SK-N-SH treated with all-trans-retinoic acid at 6 μM for 48 hours (cell line): ENCODE measurements around the gene BCL3.

ENCODE experiments used
- ATAC-seq: fragments of 200-7000 bp; cut with Tn5 transposase; 3 replicates; pipeline ENCODE4 v1.9.1; 2020; ENCODE audit warnings: mild to moderate bottlenecking, moderate library complexity
- ARNTL ChIP-seq: fragments of 450-650 bp; formaldehyde crosslinking; IDR thresholded peaks from 2 replicates; pipeline ENCODE4 v1.5.0; 2020; ENCODE audit warnings: low read depth, mild to moderate bottlenecking, moderate library complexity, borderline replicate concordance
- BACH2 ChIP-seq: fragments of 250-450 bp; sonication (Bioruptor Pico); IDR thresholded peaks from 2 replicates; pipeline ENCODE4 v1.9.0; 2021; ENCODE audit warnings: mild to moderate bottlenecking, borderline replicate concordance
- CREB5 ChIP-seq: fragments of 250-450 bp; sonication (Bioruptor Pico); IDR thresholded peaks from 2 replicates; pipeline ENCODE4 v1.5.1; 2020; ENCODE audit warnings: low read depth, mild to moderate bottlenecking, moderate library complexity
- ESRRG ChIP-seq: fragments of 250-450 bp; sonication (Bioruptor Pico); IDR thresholded peaks from 2 replicates; pipeline ENCODE4 v1.6.1; 2021; ENCODE audit warnings: mild to moderate bottlenecking
- GLIS3 ChIP-seq: fragments of 250-450 bp; sonication (Bioruptor Pico); IDR thresholded peaks from 2 replicates; pipeline ENCODE4 v1.5.0; 2020; ENCODE audit warnings: mild to moderate bottlenecking, moderate library complexity
- OSR1 ChIP-seq: fragments of 250-450 bp; sonication (Bioruptor Pico); IDR thresholded peaks from 2 replicates; pipeline ENCODE4 v1.8.0; 2022; ENCODE audit warnings: moderate library complexity, mild to moderate bottlenecking, inconsistent platforms
- PATZ1 ChIP-seq: fragments of 250-450 bp; sonication (Bioruptor Pico); IDR thresholded peaks from 2 replicates; pipeline ENCODE4 v1.8.0; 2020; ENCODE audit warnings: mild to moderate bottlenecking, moderate library complexity, borderline replicate concordance
- POU6F1 ChIP-seq: fragments of 250-450 bp; sonication (Bioruptor Pico); IDR thresholded peaks from 2 replicates; pipeline ENCODE4 v1.8.0; 2021; ENCODE audit warnings: low read depth, mild to moderate bottlenecking, moderate library complexity, borderline replicate concordance
- PPARA ChIP-seq: fragments of 250-450 bp; sonication (Bioruptor Pico); IDR thresholded peaks from 2 replicates; pipeline ENCODE4 v1.5.0; 2020; ENCODE audit warnings: mild to moderate bottlenecking, borderline replicate concordance
- RARB ChIP-seq: fragments of 250-450 bp; sonication (Bioruptor Pico); IDR thresholded peaks from 2 replicates; pipeline ENCODE4 v1.8.0; 2021; ENCODE audit warnings: mild to moderate bottlenecking, moderate library complexity
- TCF4 ChIP-seq: fragments of 250-450 bp; sonication (Bioruptor Pico); IDR thresholded peaks from 2 replicates; pipeline ENCODE4 v1.8.0; 2021; ENCODE audit warnings: mild to moderate bottlenecking, moderate library complexity, borderline replicate concordance
- TOX ChIP-seq: fragments of 250-450 bp; sonication (Bioruptor Pico); IDR thresholded peaks from 2 replicates; pipeline ENCODE4 v1.8.0; 2021; ENCODE audit warnings: mild to moderate bottlenecking, moderate library complexity, borderline replicate concordance
- ZC3H10 ChIP-seq: fragments of 250-450 bp; sonication (Bioruptor Pico); IDR thresholded peaks from 2 replicates; pipeline ENCODE4 v1.5.1; 2021; ENCODE audit warnings: mild to moderate bottlenecking, moderate library complexity
- ZFP3 ChIP-seq: fragments of 250-450 bp; sonication (Bioruptor Pico); IDR thresholded peaks from 2 replicates; pipeline ENCODE4 v1.5.0; 2020; ENCODE audit warnings: mild to moderate bottlenecking, moderate library complexity
- ZFP30 ChIP-seq: fragments of 450-650 bp; formaldehyde crosslinking; IDR thresholded peaks from 2 replicates; pipeline ENCODE4 v1.5.0; 2022; ENCODE audit warnings: mild to moderate bottlenecking, moderate library complexity
- ZNF565 ChIP-seq: fragments of 450-650 bp; formaldehyde crosslinking; conservative IDR thresholded peaks from 2 replicates; pipeline ENCODE4 v1.5.0; 2020; ENCODE audit warnings: low read depth, mild to moderate bottlenecking, moderate library complexity
- ZNF70 ChIP-seq: fragments of 450-650 bp; formaldehyde crosslinking; IDR thresholded peaks from 2 replicates; pipeline ENCODE4 v1.5.0; 2020; ENCODE audit warnings: mild to moderate bottlenecking, moderate library complexity
- ZNF8 ChIP-seq: fragments of 450-650 bp; formaldehyde crosslinking; IDR thresholded peaks from 2 replicates; pipeline ENCODE4 v1.5.0; 2020; ENCODE audit warnings: mild to moderate bottlenecking, moderate library complexity
- TF ChIP-seq, protein P1 (sequence below): fragments of 250-450 bp; sonication (Bioruptor Pico); IDR thresholded peaks from 2 replicates; pipeline ENCODE4 v1.5.0; 2020; ENCODE audit warnings: mild to moderate bottlenecking, moderate library complexity

Gene BCL3

GRCh38 chr19:44704982-44705381, 43.5 kb upstream of the BCL3 start (continued):
- TF ChIP-seq, protein P1, sequence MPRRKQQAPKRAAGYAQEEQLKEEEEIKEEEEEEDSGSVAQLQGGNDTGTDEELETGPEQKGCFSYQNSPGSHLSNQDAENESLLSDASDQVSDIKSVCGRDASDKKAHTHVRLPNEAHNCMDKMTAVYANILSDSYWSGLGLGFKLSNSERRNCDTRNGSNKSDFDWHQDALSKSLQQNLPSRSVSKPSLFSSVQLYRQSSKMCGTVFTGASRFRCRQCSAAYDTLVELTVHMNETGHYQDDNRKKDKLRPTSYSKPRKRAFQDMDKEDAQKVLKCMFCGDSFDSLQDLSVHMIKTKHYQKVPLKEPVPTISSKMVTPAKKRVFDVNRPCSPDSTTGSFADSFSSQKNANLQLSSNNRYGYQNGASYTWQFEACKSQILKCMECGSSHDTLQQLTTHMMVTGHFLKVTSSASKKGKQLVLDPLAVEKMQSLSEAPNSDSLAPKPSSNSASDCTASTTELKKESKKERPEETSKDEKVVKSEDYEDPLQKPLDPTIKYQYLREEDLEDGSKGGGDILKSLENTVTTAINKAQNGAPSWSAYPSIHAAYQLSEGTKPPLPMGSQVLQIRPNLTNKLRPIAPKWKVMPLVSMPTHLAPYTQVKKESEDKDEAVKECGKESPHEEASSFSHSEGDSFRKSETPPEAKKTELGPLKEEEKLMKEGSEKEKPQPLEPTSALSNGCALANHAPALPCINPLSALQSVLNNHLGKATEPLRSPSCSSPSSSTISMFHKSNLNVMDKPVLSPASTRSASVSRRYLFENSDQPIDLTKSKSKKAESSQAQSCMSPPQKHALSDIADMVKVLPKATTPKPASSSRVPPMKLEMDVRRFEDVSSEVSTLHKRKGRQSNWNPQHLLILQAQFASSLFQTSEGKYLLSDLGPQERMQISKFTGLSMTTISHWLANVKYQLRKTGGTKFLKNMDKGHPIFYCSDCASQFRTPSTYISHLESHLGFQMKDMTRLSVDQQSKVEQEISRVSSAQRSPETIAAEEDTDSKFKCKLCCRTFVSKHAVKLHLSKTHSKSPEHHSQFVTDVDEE (CRISPR knock-in tag) = no peak
- TF ChIP-seq, all 23 proteins: peak for 0

DNA sequence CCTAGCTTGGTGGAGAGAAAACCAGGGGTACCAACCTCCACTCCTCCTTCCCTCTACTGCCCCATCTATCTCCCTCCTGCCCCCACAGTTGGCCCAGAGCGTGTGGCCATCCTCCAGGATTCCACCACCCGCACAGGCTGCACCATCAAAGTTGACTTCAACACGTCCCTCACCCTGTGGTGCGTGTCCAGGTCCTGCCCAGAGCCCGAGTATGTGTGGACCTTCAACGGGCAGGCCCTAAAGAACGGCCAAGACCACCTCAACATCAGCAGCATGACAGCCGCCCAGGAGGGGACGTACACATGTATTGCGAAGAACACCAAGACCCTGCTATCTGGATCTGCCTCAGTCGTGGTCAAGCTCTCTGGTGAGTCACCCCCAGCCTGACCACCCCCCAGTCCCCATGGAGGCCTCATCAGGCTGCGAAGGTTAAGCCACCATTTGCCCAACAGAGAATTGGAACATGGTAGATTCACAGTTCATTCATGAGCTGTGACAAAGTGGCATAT, 43.0 kb upstream of the BCL3 start:
- no peak for ATAC-seq
- TF ChIP-seq ZNF8 (no peak), TCF4 (CRISPR knock-in tag) (no peak), PPARA (no peak), GLIS3 (CRISPR knock-in tag) (no peak), BACH2 (CRISPR knock-in tag) (no peak), OSR1 (CRISPR knock-in tag) (no peak), ZFP3 (CRISPR knock-in tag) (no peak), ZC3H10 (CRISPR knock-in tag) (no peak), CREB5 (CRISPR knock-in tag) (no peak), ZNF565 (CRISPR knock-in tag) (no peak), POU6F1 (CRISPR knock-in tag) (no peak), TOX (CRISPR knock-in tag) (no peak), RARB (CRISPR knock-in tag) (no peak)
- TF ChIP-seq, protein P1 (CRISPR knock-in tag) = no peak
- TF ChIP-seq, all 23 proteins: peak for 0

- ATAC-seq = no peak
- TF ChIP-seq PATZ1 (CRISPR knock-in tag) = no peak
- TF ChIP-seq ZFP3 (CRISPR knock-in tag) = no peak
- no peak for TF ChIP-seq PPARA
- no peak for TF ChIP-seq TCF4 (CRISPR knock-in tag)
- TF ChIP-seq POU6F1 (CRISPR knock-in tag) = no peak
- TF ChIP-seq ESRRG (CRISPR knock-in tag) = no peak
- TF ChIP-seq RARB (CRISPR knock-in tag) = no peak
- no peak for TF ChIP-seq ZNF565 (CRISPR knock-in tag)
- no peak for TF ChIP-seq BACH2 (CRISPR knock-in tag)
- no peak for TF ChIP-seq ZFP30 (CRISPR knock-in tag)
- no peak for TF ChIP-seq ARNTL (CRISPR knock-in tag)
- no peak for TF ChIP-seq OSR1 (CRISPR knock-in tag)
- TF ChIP-seq, protein P1 (CRISPR knock-in tag) = no peak
- TF ChIP-seq ZC3H10 (CRISPR knock-in tag) = no peak
- TF ChIP-seq TOX (CRISPR knock-in tag) = no peak
- TF ChIP-seq ZNF70 = no peak
Observed at GRCh38 chr19:44706506-44707236, 41.8 kb upstream of the BCL3 start.
